Suprapubic skin (tissue), 4 donors: ENCODE data around the gene MARK3. TPM values are rescaled to one million over a fixed set of nuclear protein-coding genes. Genes with fewer than 3 reads are reported as not detected.

Experiments used
- DNase-seq, 2 donors: peaks; one replicate each; pipeline ENCODE4 v3.0.0-alpha.2; 2019; ENCODE audit warnings: low spot score in 2 of 2
- H3K27ac ChIP-seq: fragments of 200-600 bp; sonication (generic); one replicate; pipeline ENCODE4 v1.5.1; 2019
- H3K27me3 ChIP-seq: fragments of 200-600 bp; sonication (generic); one replicate; pipeline ENCODE4 v1.5.1; 2019
- H3K36me3 ChIP-seq: fragments of 200-600 bp; sonication (generic); one replicate; pipeline ENCODE4 v1.5.1; 2019
- H3K4me1 ChIP-seq: fragments of 200-600 bp; sonication (generic); one replicate; pipeline ENCODE4 v1.5.1; 2019
- H3K4me3 ChIP-seq: fragments of 200-600 bp; sonication (generic); one replicate; pipeline ENCODE4 v1.5.1; 2019; ENCODE audit warnings: mild to moderate bottlenecking
- H3K9me3 ChIP-seq: fragments of 200-600 bp; sonication (generic); one replicate; pipeline ENCODE4 v1.5.1; 2019
- CTCF ChIP-seq, 2 donors: fragments of 200-600 bp in 1 of 2; fragments of 450-650 bp in 1 of 2; sonication (generic) in 1 of 2; IDR thresholded peaks; one replicate each; pipeline ENCODE4 v1.5.1; 2016 to 2019; ENCODE audit warnings: antibody characterized with exemption in 2 of 2, mild to moderate bottlenecking in 1 of 2, moderate library complexity in 1 of 2
- EP300 ChIP-seq: sonication (generic); formaldehyde crosslinking; IDR thresholded peaks from one replicate; pipeline ENCODE4 v1.6.1; 2017; ENCODE audit warnings: antibody characterized with exemption
- POLR2A ChIP-seq, 2 donors: fragments of 450-650 bp; IDR thresholded peaks; one replicate each; pipeline ENCODE4 v1.6.1; 2017; ENCODE audit warnings: antibody characterized with exemption in 2 of 2, mild to moderate bottlenecking in 2 of 2, moderate library complexity in 2 of 2
- POLR2AphosphoS5 ChIP-seq, 3 donors: sonication (generic); formaldehyde crosslinking; IDR thresholded peaks; one replicate each; pipeline ENCODE4 v1.6.1; 2017; ENCODE audit warnings: antibody characterized with exemption in 3 of 3
- WGBS: methylation state at CpG from one replicate; pipeline ENCODE4 v1.1.5; 2018; 5-methylcytosine and 5-hydroxymethylcytosine counted together
- total RNA-seq, 4 donors: library from RNA; depleted of rRNA; stranded (reverse); fragments of >200 nt; gene quantifications; one replicate each; pipeline ENCODE4 v1.1.0, GENCODE V29; 2016

The MARK3 gene
- total RNA-seq, 4 donors from 2014 or later = 44.6 to 95.2 (median 57.2) TPM

GRCh38 chr14:103347091-103347815, 38.0 kb upstream of the MARK3 start:
- WGBS = 75% methylated on average over 12 of the region's 12 CpGs
- peaks cover 29% of the 10 kb centered on the region for H3K36me3 ChIP-seq
- H3K4me1 ChIP-seq = no peaks in the 10 kb centered on the region
- H3K4me3 ChIP-seq = no peak overlapping the region
- no peaks in the 10 kb centered on the region for H3K27me3 ChIP-seq
- TF ChIP-seq POLR2AphosphoS5 (IDR thresholded peaks at IDR 0.05) (no peak), POLR2A (IDR thresholded peaks at IDR 0.05) (no peak), CTCF (IDR thresholded peaks at IDR 0.05) (no peak), EP300 (no peak)
- DNase-seq = no peak
- H3K27ac ChIP-seq = no peak overlapping the region
- no peaks in the 10 kb centered on the region for H3K9me3 ChIP-seq

- no peak overlapping the region for H3K27ac ChIP-seq
- no peaks in the 10 kb centered on the region for H3K9me3 ChIP-seq
- TF ChIP-seq POLR2A (IDR thresholded peaks at IDR 0.05) (no peak), EP300 (no peak), CTCF (IDR thresholded peaks at IDR 0.05) (no peak), POLR2AphosphoS5 (IDR thresholded peaks at IDR 0.05) (no peak)
- no peak overlapping the region for H3K4me3 ChIP-seq
- no peaks in the 10 kb centered on the region for H3K4me1 ChIP-seq
- 83% methylated on average over 5 of the region's 5 CpGs for WGBS
- peaks cover 2% of the 10 kb centered on the region for H3K27me3 ChIP-seq
- peaks cover 20% of the 10 kb centered on the region for H3K36me3 ChIP-seq
- no peak for DNase-seq
These were observed 37.1 kb upstream of the MARK3 start for GRCh38 chr14:103348154-103348553.

GRCh38 chr14:103349982-103350381, 35.2 kb upstream of the MARK3 start:
- no peak overlapping the region for H3K27ac ChIP-seq
- WGBS = 89% methylated on average over 13 of the region's 13 CpGs
- TF ChIP-seq EP300 (no peak), POLR2A (IDR thresholded peaks at IDR 0.05) (no peak), POLR2AphosphoS5 (IDR thresholded peaks at IDR 0.05) (no peak), CTCF (IDR thresholded peaks at IDR 0.05) (no peak)

GRCh38 chr14:103353362-103353761, 31.9 kb upstream of the MARK3 start:
- H3K9me3 ChIP-seq = no peaks in the 10 kb centered on the region
- no peaks in the 10 kb centered on the region for H3K36me3 ChIP-seq
- TF ChIP-seq EP300 (no peak), POLR2AphosphoS5 (IDR thresholded peaks at IDR 0.05) (no peak), CTCF (IDR thresholded peaks at IDR 0.05) (no peak), POLR2A (IDR thresholded peaks at IDR 0.05) (no peak)
- no peak for DNase-seq
- peaks cover 2% of the 10 kb centered on the region for H3K27me3 ChIP-seq
- no peak overlapping the region for H3K4me3 ChIP-seq
- H3K27ac ChIP-seq = no peak overlapping the region
- H3K4me1 ChIP-seq = no peaks in the 10 kb centered on the region
- 76% methylated on average over 7 of the region's 7 CpGs for WGBS

More at GRCh38 chr14:103349982-103350381, 35.2 kb upstream of the MARK3 start:
- Histone ChIP-seq H3K36me3 (peaks cover 2% of the 10 kb centered on the region), H3K4me3 (no peak overlapping the region), H3K4me1 (no peaks in the 10 kb centered on the region), H3K9me3 (no peaks in the 10 kb centered on the region), H3K27me3 (peaks cover 2% of the 10 kb centered on the region)
- no peak for DNase-seq

GRCh38 chr14:103354141-103354540, 31.1 kb upstream of the MARK3 start:
- 82% methylated on average over 7 of the region's 7 CpGs for WGBS
- DNase-seq = no peak

More at GRCh38 chr14:103354141-103354540, 31.1 kb upstream of the MARK3 start:
- TF ChIP-seq EP300 = no peak
- Histone ChIP-seq H3K4me1 (no peaks in the 10 kb centered on the region), H3K27me3 (peaks cover 2% of the 10 kb centered on the region), H3K36me3 (no peaks in the 10 kb centered on the region), H3K27ac (no peak overlapping the region), H3K4me3 (no peak overlapping the region), H3K9me3 (no peaks in the 10 kb centered on the region)
